Duodenal mucosa (tissue), 2 donors: ENCODE data around the gene IRF4.
"Not testable (repeated sequence)": the region's sequence is repeated elsewhere in the genome, so short reads cannot be mapped to it uniquely, and the experiment has no call there.

Experiments
- H3K27ac ChIP-seq: one replicate; pipeline ENCODE4 v1.7.0; 2013; ENCODE audit warnings: low read depth, low read length
- H3K27me3 ChIP-seq, 2 donors: one replicate each; pipeline ENCODE4 v1.7.0; 2013; ENCODE audit warnings: low read length in 2 of 2, control low read depth in 1 of 2; ENCODE audit not compliant: insufficient read depth in 2 of 2, control insufficient read depth in 1 of 2
- H3K36me3 ChIP-seq, 2 donors: one replicate each; pipeline ENCODE4 v1.7.0; 2013; ENCODE audit warnings: low read length in 2 of 2, control low read depth in 1 of 2; ENCODE audit not compliant: insufficient read depth in 2 of 2, control insufficient read depth in 1 of 2
- H3K4me1 ChIP-seq, 2 donors: one replicate each; pipeline ENCODE4 v1.7.0; 2013; ENCODE audit warnings: low read length in 2 of 2, control low read depth in 1 of 2; ENCODE audit not compliant: insufficient read depth in 2 of 2, control insufficient read depth in 1 of 2
- H3K4me3 ChIP-seq, 2 donors: one replicate each; pipeline ENCODE4 v1.7.0; 2013; ENCODE audit warnings: low read length in 2 of 2, low read depth in 1 of 2
- H3K9ac ChIP-seq, 2 donors: one replicate each; pipeline ENCODE4 v1.7.0; 2013; ENCODE audit warnings: low read length in 2 of 2, low read depth in 1 of 2
- H3K9me3 ChIP-seq, 2 donors: one replicate each; pipeline ENCODE4 v1.7.0; 2013; ENCODE audit warnings: low read length in 2 of 2, control low read depth in 1 of 2; ENCODE audit not compliant: control insufficient read depth in 1 of 2

Gene IRF4

GRCh38 chr6:366389-367297 is 24.9 kb upstream of the IRF4 start:
- no peak overlapping the region for H3K9ac ChIP-seq
- H3K4me1 ChIP-seq = no peaks in the 10 kb centered on the region
- peaks cover 0 to 10% of the 10 kb centered on the region in 2 donors for H3K27me3 ChIP-seq
- H3K27ac ChIP-seq = no peak overlapping the region
- no peaks in the 10 kb centered on the region for H3K36me3 ChIP-seq
- H3K4me3 ChIP-seq = no peak overlapping the region
- H3K9me3 ChIP-seq = peaks cover 0 to 10% of the 10 kb centered on the region in 2 donors

GRCh38 chr6:367298-367794 is 24.2 kb upstream of the IRF4 start:
- peaks cover 0 to 10% of the 10 kb centered on the region in 2 donors for H3K9me3 ChIP-seq
- H3K36me3 ChIP-seq = no peaks in the 10 kb centered on the region
- no peaks in the 10 kb centered on the region for H3K4me1 ChIP-seq
- H3K27me3 ChIP-seq = peaks cover 0 to 10% of the 10 kb centered on the region in 2 donors
- H3K27ac ChIP-seq = no peak overlapping the region
- H3K4me3 ChIP-seq = no peak overlapping the region
- no peak overlapping the region for H3K9ac ChIP-seq

GRCh38 chr6:367891-368630 is 23.5 kb upstream of the IRF4 start:
- Histone ChIP-seq H3K27me3 (peaks cover 4 to 13% of the 10 kb centered on the region in 2 donors), H3K9me3 (peaks cover 0 to 17% of the 10 kb centered on the region in 2 donors)

GRCh38 chr6:369559-370431 is 21.8 kb upstream of the IRF4 start:
- Histone ChIP-seq H3K9me3 (peaks cover 0 to 13% of the 10 kb centered on the region in 2 donors), H3K4me3 (no peak overlapping the region), H3K36me3 (no peaks in the 10 kb centered on the region), H3K9ac (no peak overlapping the region), H3K27ac (no peak overlapping the region), H3K4me1 (no peaks in the 10 kb centered on the region), H3K27me3 (peaks cover 9 to 16% of the 10 kb centered on the region in 2 donors)

More at GRCh38 chr6:367891-368630, 23.5 kb upstream of the IRF4 start:
- no peak overlapping the region for H3K27ac ChIP-seq
- no peaks in the 10 kb centered on the region for H3K4me1 ChIP-seq
- H3K36me3 ChIP-seq = no peaks in the 10 kb centered on the region
- no peak overlapping the region for H3K9ac ChIP-seq
- no peak overlapping the region for H3K4me3 ChIP-seq

GRCh38 chr6:370555-370954 is 21.0 kb upstream of the IRF4 start:
- no peak overlapping the region for H3K9ac ChIP-seq
- H3K27ac ChIP-seq = no peak overlapping the region
- no peak overlapping the region for H3K4me3 ChIP-seq
- H3K9me3 ChIP-seq = peaks cover 0 to 11% of the 10 kb centered on the region in 2 donors
- no peaks in the 10 kb centered on the region for H3K36me3 ChIP-seq
- peaks cover 14 to 21% of the 10 kb centered on the region in 2 donors for H3K27me3 ChIP-seq
- H3K4me1 ChIP-seq = no peaks in the 10 kb centered on the region

GRCh38 chr6:371851-372250 is 19.7 kb upstream of the IRF4 start:
- H3K36me3 ChIP-seq, H3K27ac ChIP-seq, H3K4me3 ChIP-seq, H3K9ac ChIP-seq, H3K4me1 ChIP-seq: not testable (repeated sequence)
- Histone ChIP-seq H3K9me3 (peaks cover 0 to 11% of the 10 kb centered on the region in 2 donors), H3K27me3 (peaks cover 14 to 21% of the 10 kb centered on the region in 2 donors)

GRCh38 chr6:372336-372911 is 19.1 kb upstream of the IRF4 start:
- no peak overlapping the region for H3K27ac ChIP-seq
- H3K27me3 ChIP-seq = peaks cover 14 to 17% of the 10 kb centered on the region in 2 donors
- no peaks in the 10 kb centered on the region for H3K36me3 ChIP-seq
- H3K9ac ChIP-seq = no peak overlapping the region
- H3K4me1 ChIP-seq = no peaks in the 10 kb centered on the region
- peaks cover 0 to 11% of the 10 kb centered on the region in 2 donors for H3K9me3 ChIP-seq
- H3K4me3 ChIP-seq = no peak overlapping the region

- Histone ChIP-seq H3K9me3 (peaks cover 0 to 11% of the 10 kb centered on the region in 2 donors), H3K9ac (no peak overlapping the region), H3K4me3 (no peak overlapping the region), H3K27ac (no peak overlapping the region), H3K36me3 (no peaks in the 10 kb centered on the region), H3K4me1 (no peaks in the 10 kb centered on the region), H3K27me3 (peaks cover 15 to 16% of the 10 kb centered on the region in 2 donors)
These were observed 18.5 kb upstream of the IRF4 start for GRCh38 chr6:373031-373430.
